Measurements from ENCODE around the gene TWSG1.
A peak's percentile ranks its signal among the peaks of the same experiment; 100 is the strongest.

The TWSG1 gene

GRCh38 chr18:9333441-9334328, 888 bp upstream of the TWSG1 start:
- no peak for DNase-seq (ENCODE audit: extremely low read depth, low read depth)
- no peak for TF ChIP-seq CTCF (IDR thresholded peaks at IDR 0.05; ENCODE audit: low read depth, low read length, missing control alignments)
- peak overlapping the region; percentile 54 for H3K4me3 ChIP-seq (replicated peaks; ENCODE audit: low read depth, low read length)

GRCh38 chr18:9334973-9335696, 562 bp downstream of the TWSG1 start:
- TF ChIP-seq CTCF (IDR thresholded peaks at IDR 0.05; ENCODE audit: low read depth, low read length, missing control alignments): no peak
- DNase-seq (ENCODE audit: extremely low read depth, low read depth): no peak

GRCh38 chr18:9335697-9336045, 1.1 kb downstream of the TWSG1 start:
- no peak for DNase-seq (ENCODE audit: extremely low read depth, low read depth)
- peak overlapping the region; percentile 69 for H3K4me3 ChIP-seq (replicated peaks; ENCODE audit: low read depth, low read length)

More at GRCh38 chr18:9334973-9335696, 562 bp downstream of the TWSG1 start:
- peak overlapping the region; percentile 69 for H3K4me3 ChIP-seq (replicated peaks; ENCODE audit: low read depth, low read length)

GRCh38 chr18:9336827-9337226, 2.3 kb downstream of the TWSG1 start:
- no peak overlapping the region for H3K4me3 ChIP-seq (replicated peaks; ENCODE audit: low read depth, low read length)
- no peak for TF ChIP-seq CTCF (IDR thresholded peaks at IDR 0.05; ENCODE audit: low read depth, low read length, missing control alignments)

More at GRCh38 chr18:9335697-9336045, 1.1 kb downstream of the TWSG1 start:
- TF ChIP-seq CTCF (IDR thresholded peaks at IDR 0.05; ENCODE audit: low read depth, low read length, missing control alignments): no peak

GRCh38 chr18:9337873-9338272, 3.3 kb downstream of the TWSG1 start:
- no peak for DNase-seq (ENCODE audit: extremely low read depth, low read depth)
- H3K4me3 ChIP-seq (replicated peaks; ENCODE audit: low read depth, low read length): no peak overlapping the region
- TF ChIP-seq CTCF (IDR thresholded peaks at IDR 0.05; ENCODE audit: low read depth, low read length, missing control alignments): no peak

More at GRCh38 chr18:9336827-9337226, 2.3 kb downstream of the TWSG1 start:
- no peak for DNase-seq (ENCODE audit: extremely low read depth, low read depth)

GRCh38 chr18:9340472-9340871, 5.9 kb downstream of the TWSG1 start:
- TF ChIP-seq CTCF (IDR thresholded peaks at IDR 0.05; ENCODE audit: low read depth, low read length, missing control alignments): no peak
- DNase-seq (ENCODE audit: extremely low read depth, low read depth): no peak
- no peak overlapping the region for H3K4me3 ChIP-seq (replicated peaks; ENCODE audit: low read depth, low read length)

Data from HFF-Myc (cell line).